K562 (cell line): Measurements from ENCODE around the gene CDCA7L. TPM values are rescaled to one million over a fixed set of nuclear protein-coding genes. Genes with fewer than 3 reads are reported as not detected.

Experiments
- ATAC-seq: fragments of 200-7000 bp; cut with Tn5 transposase; 3 replicates; pipeline ENCODE4 v1.9.1; 2020; ENCODE audit warnings: moderate library complexity
- BruUV-seq: library from RNA; stranded (reverse); fragments of 400-500 nt; replicated peaks from 2 replicates; lab custom pipeline; 2021; lab: Mats Ljungman, UMichigan
- CTCF ChIA-PET: fragments of 300-600 bp; formaldehyde crosslinking; extraction: SDS; loops from one replicate; lab custom pipeline; 2021; ENCODE audit warnings: low intra/inter-chr PET ratio; lab: Yijun Ruan, JAX
- POLR2A ChIA-PET: fragments of 300-600, 350-650 bp; sonication (Branson Sonifier 250); formaldehyde crosslinking; extraction: SDS; loops from one replicate; lab custom pipeline; 2021; ENCODE audit warnings: antibody characterized with exemption, inconsistent platforms; lab: Yijun Ruan, JAX
- DNase-seq, 4 experiments: peaks; one replicate each; pipeline versions ENCODE4 v3.0.0 to v3.0.0-alpha.2; 2011 to 2018; ENCODE audit warnings: low spot score in 3 of 4, mixed read lengths in 3 of 4; ENCODE audit errors: extremely low read depth in 1 of 4
- FAIRE-seq: peaks from 2 replicates; lab custom pipeline; 2011; peaks lifted over from hg19 to GRCh38; lab: Jason Lieb, UNC
- H2AFZ ChIP-seq: 2 replicates; pipeline ENCODE4 v1.6.0; 2011; ENCODE audit warnings: low read depth, low read length, control low read depth, inconsistent platforms
- H3K27ac ChIP-seq: fragments of 200-600 bp; 3 replicates; pipeline ENCODE4 v1.8.0; 2011; ENCODE audit warnings: low read depth, mild to moderate bottlenecking, control low read depth, inconsistent platforms, low read length, moderate library complexity, mixed read lengths; ENCODE audit errors: extremely low read depth
- H3K27me3 ChIP-seq, 2 experiments: fragments of 300-600 bp in 1 of 2; 2 replicates in 1 of 2; 3 replicates in 1 of 2; pipeline versions ENCODE4 v1.6.0 to v1.8.0; 2011; ENCODE audit warnings: inconsistent platforms in 2 of 2, low read length in 2 of 2, mild to moderate bottlenecking in 1 of 2, mixed read lengths in 1 of 2, moderate library complexity in 1 of 2; ENCODE audit not compliant: control insufficient read depth in 2 of 2, insufficient read depth in 2 of 2
- H3K36me3 ChIP-seq: fragments of 300-600 bp; 3 replicates; pipeline ENCODE4 v1.8.0; 2011; ENCODE audit warnings: mild to moderate bottlenecking, low read length, inconsistent platforms; ENCODE audit not compliant: control insufficient read depth, insufficient read depth
- H3K4me1 ChIP-seq, 2 experiments: fragments of 200-600 bp in 1 of 2; replicated peaks in 1 of 2; 2 replicates in 1 of 2; 3 replicates in 1 of 2; pipeline versions ENCODE4 v1.5.1 to v1.8.0; 2011; ENCODE audit warnings: inconsistent platforms in 2 of 2, low read length in 2 of 2, mild to moderate bottlenecking in 1 of 2, mixed read lengths in 1 of 2, moderate library complexity in 1 of 2; ENCODE audit not compliant: control insufficient read depth in 2 of 2, insufficient read depth in 2 of 2
- H3K4me2 ChIP-seq: 2 replicates; pipeline ENCODE4 v1.6.1; 2011; ENCODE audit warnings: low read length, control low read depth, inconsistent platforms, mixed read lengths; ENCODE audit not compliant: insufficient read depth
- H3K4me3 ChIP-seq: fragments of 200-600 bp; sonication (generic), shearing (Covaris generic); 2 replicates; pipeline ENCODE4 v1.5.1; 2016; ENCODE audit warnings: control low read depth, inconsistent platforms
- H3K79me2 ChIP-seq: fragments of 200-600 bp; 3 replicates; pipeline ENCODE4 v1.8.0; 2011; ENCODE audit warnings: low read length, inconsistent platforms; ENCODE audit not compliant: control insufficient read depth, insufficient read depth
- H3K9ac ChIP-seq, 2 experiments: 2 replicates each; pipeline versions ENCODE4 v1.6.0 to v1.6.1; 2011; ENCODE audit warnings: low read depth in 2 of 2, low read length in 2 of 2, control low read depth in 1 of 2, inconsistent platforms in 1 of 2, mild to moderate bottlenecking in 1 of 2, mixed read lengths in 1 of 2; ENCODE audit not compliant: insufficient read depth in 1 of 2
- H3K9me1 ChIP-seq: one replicate; pipeline ENCODE4 v1.6.0; 2011; ENCODE audit warnings: inconsistent platforms, mild to moderate bottlenecking, low read length, moderate library complexity; ENCODE audit not compliant: control insufficient read depth, insufficient read depth
- H3K9me3 ChIP-seq: replicated peaks from 2 replicates; pipeline ENCODE4 v1.5.1; 2011; ENCODE audit warnings: low read depth, low read length, inconsistent platforms; ENCODE audit not compliant: control insufficient read depth, insufficient read depth
- H4K20me1 ChIP-seq: replicated peaks from 2 replicates; pipeline ENCODE4 v1.6.1; 2011; ENCODE audit warnings: low read length, inconsistent platforms, mixed read lengths; ENCODE audit not compliant: control insufficient read depth, insufficient read depth
- ARNT ChIP-seq, 2 experiments: fragments of 450-650 bp; IDR thresholded peaks; 2 replicates each; pipeline ENCODE4 v1.6.1; 2016; ENCODE audit warnings: mild to moderate bottlenecking in 1 of 2
- ELK3 ChIP-seq: fragments of 450-650 bp; formaldehyde crosslinking; IDR thresholded peaks from 2 replicates; pipeline ENCODE4 v1.4.0; 2020; ENCODE audit warnings: mild to moderate bottlenecking
- HNRNPUL1 ChIP-seq: fragments of 200-400 bp; formaldehyde crosslinking; IDR thresholded peaks from 2 replicates; pipeline ENCODE4 v1.6.1; 2017; ENCODE audit warnings: low read length
- KAT2B ChIP-seq: IDR thresholded peaks from one replicate; pipeline ENCODE4 v1.6.1; 2012; ENCODE audit warnings: low read depth, mild to moderate bottlenecking, control low read depth, inconsistent platforms, low read length, moderate library complexity
- KDM4B ChIP-seq, 2 experiments: fragments of 450-650 bp in 1 of 2; sonication (generic) in 1 of 2; IDR thresholded peaks; 2 replicates each; pipeline ENCODE4 v1.6.1; 2016 to 2017; ENCODE audit warnings: borderline replicate concordance in 2 of 2, antibody characterized with exemption in 1 of 2, low read depth in 1 of 2, mild to moderate bottlenecking in 1 of 2
- MAFG ChIP-seq: fragments of 450-650 bp; conservative IDR thresholded peaks from 2 replicates; pipeline ENCODE4 v1.6.1; 2016; ENCODE audit warnings: missing genetic modification characterization, missing compliant biosample characterization
- NCOA2 ChIP-seq, 2 experiments: fragments of 450-650 bp; IDR thresholded peaks; 2 replicates each; pipeline ENCODE4 v1.6.1; 2018; ENCODE audit warnings: mild to moderate bottlenecking in 2 of 2, moderate library complexity in 1 of 2; ENCODE audit not compliant: partially characterized antibody in 2 of 2
- NFE2L1 ChIP-seq: fragments of 450-650 bp; IDR thresholded peaks from 2 replicates; pipeline ENCODE4 v1.6.1; 2016; ENCODE audit warnings: missing genetic modification characterization, low read depth, mild to moderate bottlenecking, missing compliant biosample characterization, moderate library complexity, borderline replicate concordance
- PCBP1 ChIP-seq: fragments of 200-400 bp; formaldehyde crosslinking; IDR thresholded peaks from 2 replicates; pipeline ENCODE4 v1.6.1; 2018; ENCODE audit warnings: mild to moderate bottlenecking, low read depth, low read length; ENCODE audit not compliant: poor library complexity, severe bottlenecking
- RBM17 ChIP-seq: fragments of 200-400 bp; formaldehyde crosslinking; IDR thresholded peaks from 2 replicates; pipeline ENCODE4 v1.6.1; 2017; ENCODE audit warnings: low read depth, mild to moderate bottlenecking, low read length, borderline replicate concordance
- SRSF1 ChIP-seq: fragments of 200-400 bp; formaldehyde crosslinking; IDR thresholded peaks from 2 replicates; pipeline ENCODE4 v1.6.1; 2017; ENCODE audit warnings: mild to moderate bottlenecking, low read depth, low read length, moderate library complexity
- SRSF3 ChIP-seq: fragments of 200-400 bp; formaldehyde crosslinking; IDR thresholded peaks from 2 replicates; pipeline ENCODE4 v1.6.1; 2016; ENCODE audit warnings: mild to moderate bottlenecking, low read length, moderate library complexity; ENCODE audit not compliant: insufficient read depth
- SUPT5H ChIP-seq: fragments of 450-650 bp; IDR thresholded peaks from 2 replicates; pipeline ENCODE4 v1.6.1; 2016
- ZNF143 ChIP-seq: sonication (generic); formaldehyde crosslinking; IDR thresholded peaks from 2 replicates; pipeline ENCODE4 v1.9.0; 2022; ENCODE audit warnings: mild to moderate bottlenecking, missing genetic modification reagents
- ZNF217 ChIP-seq: sonication (generic); formaldehyde crosslinking; IDR thresholded peaks from 2 replicates; pipeline ENCODE4 v1.8.0; 2022; ENCODE audit warnings: mild to moderate bottlenecking, missing genetic modification reagents
- ZNF785 ChIP-seq: fragments of 250-450 bp; sonication (Bioruptor Pico); IDR thresholded peaks from 2 replicates; pipeline ENCODE4 v1.4.0; 2020; ENCODE audit warnings: mild to moderate bottlenecking
- ZZZ3 ChIP-seq: fragments of 450-650 bp; IDR thresholded peaks from 2 replicates; pipeline ENCODE4 v1.6.1; 2016; ENCODE audit warnings: antibody characterized with exemption, mild to moderate bottlenecking, moderate library complexity
- WGBS: fragments of 100-300 bp; shearing (Covaris generic); methylation state at CpG from one replicate; pipeline ENCODE4 v1.1.6; 2016; ENCODE audit warnings: low coverage, mixed read lengths; ENCODE audit not compliant: insufficient coverage; ENCODE audit errors: missing lambda C conversion rate; 5-methylcytosine and 5-hydroxymethylcytosine counted together
- in situ Hi-C: fragments of 300-500 bp; cut with MboI; formaldehyde crosslinking; loops from 4 replicates; pipeline ENCODE4 v1.15.0; 2018; ENCODE audit warnings: inconsistent platforms, mixed read lengths
- intact Hi-C: fragments of 100-400 bp; cut with micrococcal nuclease; formaldehyde crosslinking; loops from 2 replicates; pipeline ENCODE4 v1.14.2; 2022
- polyA plus RNA-seq, 8 experiments: library from polyadenylated mRNA; depleted of rRNA in 4 of 8; stranded (reverse) in 5 of 8; unstranded in 3 of 8; fragments of >200 nt; fragmentation: Nextera tagmentation in 2 of 8; fragmentation: Illumina TruSeq in 1 of 8; extraction: Ambion mirVana in 2 of 8; extraction: Trizol in 1 of 8; gene quantifications; 2 replicates each; pipeline versions ENCODE4 v1.2.1 to v1.2.3, GENCODE V29; 2011 to 2014; ENCODE audit warnings: inconsistent platforms in 1 of 8, missing spikeins in 1 of 8
- total RNA-seq, 7 experiments: library from RNA; depleted of rRNA in 6 of 7; stranded (reverse); fragments of >200 nt in 6 of 7; fragmentation: Illumina TruSeq in 2 of 7; extraction: Trizol in 2 of 7; gene quantifications; 2 replicates each; pipeline versions ENCODE4 v1.2.1 to v1.2.3, GENCODE V29; 2011 to 2021; ENCODE audit warnings: low replicate concordance in 1 of 7
- TF ChIP-seq, protein P1 (sequence below): fragments of 450-650 bp; formaldehyde crosslinking; IDR thresholded peaks from 2 replicates; pipeline ENCODE4 v1.4.0; 2022; ENCODE audit warnings: missing genetic modification characterization

CDCA7L gene
- total and polyA plus RNA-seq, 9 of the 15 experiments (the other 6 are each of a cell fraction or from before 2014, with no cell fraction given): 1.9 to 32.4 (median 3.1) TPM

- in situ Hi-C loops (no loop called here), intact Hi-C loops (no loop called here)
- ChIA-PET POLR2A (no interaction called here), CTCF (no interaction called here)
- no peaks in the 10 kb centered on the region for H3K36me3 ChIP-seq
- H3K4me3 ChIP-seq: no peak overlapping the region
- no TSS peak for BruUV-seq
- DNase-seq (no peak), ATAC-seq (no peak), FAIRE-seq (no peak)
- H3K9me1 ChIP-seq: no peaks in the 10 kb centered on the region
- no peak overlapping the region for H3K27ac ChIP-seq
- peaks cover 5 to 10% of the 10 kb centered on the region in 2 experiments; a peak in 3 of 5 replicates for H3K27me3 ChIP-seq
- no peak overlapping the region; a peak in 1 of 4 replicates for H3K9ac ChIP-seq
- 0 out of 2 replicates have a peak, but pooled peaks cover 1% of the 10 kb centered on the region for H3K9me3 ChIP-seq
- no peak overlapping the region for H2AFZ ChIP-seq
- no peaks in the 10 kb centered on the region for H3K79me2 ChIP-seq
- H3K4me2 ChIP-seq: no peak overlapping the region
- H4K20me1 ChIP-seq: no peaks in the 10 kb centered on the region
- 0% methylated on average over 5 of the region's 5 CpGs for WGBS
- no peak for TF ChIP-seq HNRNPUL1
- TF ChIP-seq ZNF143 (CRISPR knock-in tag): no peak
- TF ChIP-seq ZNF785 (CRISPR knock-in tag): no peak
- no peak for TF ChIP-seq KAT2B
- TF ChIP-seq RBM17: no peak
- TF ChIP-seq KDM4B (IDR thresholded peaks at IDR 0.05; ENCODE audit: borderline replicate concordance in 2 of 2, low read depth in 1 of 2): no peak
- TF ChIP-seq, protein P1, sequence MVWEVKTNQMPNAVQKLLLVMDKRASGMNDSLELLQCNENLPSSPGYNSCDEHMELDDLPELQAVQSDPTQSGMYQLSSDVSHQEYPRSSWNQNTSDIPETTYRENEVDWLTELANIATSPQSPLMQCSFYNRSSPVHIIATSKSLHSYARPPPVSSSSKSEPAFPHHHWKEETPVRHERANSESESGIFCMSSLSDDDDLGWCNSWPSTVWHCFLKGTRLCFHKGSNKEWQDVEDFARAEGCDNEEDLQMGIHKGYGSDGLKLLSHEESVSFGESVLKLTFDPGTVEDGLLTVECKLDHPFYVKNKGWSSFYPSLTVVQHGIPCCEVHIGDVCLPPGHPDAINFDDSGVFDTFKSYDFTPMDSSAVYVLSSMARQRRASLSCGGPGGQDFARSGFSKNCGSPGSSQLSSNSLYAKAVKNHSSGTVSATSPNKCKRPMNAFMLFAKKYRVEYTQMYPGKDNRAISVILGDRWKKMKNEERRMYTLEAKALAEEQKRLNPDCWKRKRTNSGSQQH (CRISPR knock-in tag): no peak
- TF ChIP-seq SRSF1: no peak
- TF ChIP-seq NFE2L1 (tag): no peak
- no peak for TF ChIP-seq ELK3
- TF ChIP-seq ZZZ3: no peak
- TF ChIP-seq SUPT5H: no peak
- TF ChIP-seq ZNF217: no peak
- TF ChIP-seq ARNT (IDR thresholded peaks at IDR 0.05): no peak
- TF ChIP-seq PCBP1: no peak
- TF ChIP-seq MAFG (tag): no peak
- no peak for TF ChIP-seq NCOA2 (IDR thresholded peaks at IDR 0.05; ENCODE audit: partially characterized antibody in 2 of 2)
- TF ChIP-seq SRSF3: no peak
- H3K4me1 ChIP-seq: no peaks in the 10 kb centered on the region
Measured at GRCh38 chr7:21972397-21972784, 26.7 kb upstream of the CDCA7L start.
